A673 (cell line): Measurements from ENCODE around the gene PRTG.

Experiments used
- CTCF ChIP-seq: fragments of 300-800, 200-600 bp; sonication (generic); conservative IDR thresholded peaks from 2 replicates; pipeline ENCODE4 v1.5.1; 2017; ENCODE audit warnings: low read depth, mild to moderate bottlenecking, antibody characterized with exemption, low read length, moderate library complexity, mixed read lengths
- EZH2 ChIP-seq: fragments of 200-600 bp; sonication (generic); IDR thresholded peaks from 2 replicates; pipeline ENCODE4 v1.6.1; 2017; ENCODE audit warnings: borderline replicate concordance, low read depth, mild to moderate bottlenecking, mixed read lengths, antibody characterized with exemption, low read length; ENCODE audit not compliant: poor library complexity, severe bottlenecking

- TF ChIP-seq CTCF (no peak), EZH2 (no peak)
Observed at GRCh38 chr15:55658886-55659285, 84.1 kb downstream of the PRTG start.
